NB4 (cell line): Measurements from ENCODE around the gene GALR1.

Source experiments
- DNase-seq: peaks from one replicate; pipeline ENCODE4 v3.0.0; 2010; ENCODE audit warnings: low read depth
- H3K4me3 ChIP-seq: one replicate; pipeline ENCODE4 v1.5.1; 2011; ENCODE audit warnings: mild to moderate bottlenecking, low read depth, low read length, moderate library complexity
- MYC ChIP-seq: IDR thresholded peaks from 2 replicates; pipeline ENCODE4 v1.6.1; 2011; ENCODE audit warnings: low read depth, low read length
- POLR2A ChIP-seq: IDR thresholded peaks from 2 replicates; pipeline ENCODE4 v1.6.1; 2011; ENCODE audit warnings: mild to moderate bottlenecking; ENCODE audit not compliant: insufficient read length; ENCODE audit errors: extremely low read depth
- TF ChIP-seq, protein P1 (sequence below): IDR thresholded peaks from one replicate; pipeline ENCODE4 v1.5.1; 2012; ENCODE audit warnings: low read depth, low read length
- TF ChIP-seq, protein P2 (sequence below): IDR thresholded peaks from 2 replicates; pipeline ENCODE4 v1.6.1; 2011; ENCODE audit warnings: low read depth, low read length

Gene GALR1

DNA sequence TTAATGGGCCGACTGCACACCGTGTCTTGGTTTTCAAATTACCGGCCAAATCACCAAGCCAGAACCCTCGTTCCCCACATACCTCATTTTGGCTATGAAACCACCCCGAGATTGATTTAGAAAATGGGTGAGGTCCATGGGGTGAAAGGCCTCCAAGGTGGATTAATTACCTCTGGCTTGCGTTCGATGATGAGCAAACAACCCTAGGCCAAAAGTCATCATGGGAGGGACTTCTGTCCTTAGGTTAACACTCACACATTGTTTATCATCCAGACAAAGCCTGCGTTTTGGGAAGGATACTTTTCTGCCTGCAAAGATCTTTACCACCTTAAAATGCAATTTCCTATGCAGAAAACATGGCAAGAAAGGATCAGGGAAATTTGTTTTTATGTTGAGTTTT lies 48.5 kb downstream of the GALR1 start:
- H3K4me3 ChIP-seq = no peak overlapping the region
- TF ChIP-seq, protein P1, sequence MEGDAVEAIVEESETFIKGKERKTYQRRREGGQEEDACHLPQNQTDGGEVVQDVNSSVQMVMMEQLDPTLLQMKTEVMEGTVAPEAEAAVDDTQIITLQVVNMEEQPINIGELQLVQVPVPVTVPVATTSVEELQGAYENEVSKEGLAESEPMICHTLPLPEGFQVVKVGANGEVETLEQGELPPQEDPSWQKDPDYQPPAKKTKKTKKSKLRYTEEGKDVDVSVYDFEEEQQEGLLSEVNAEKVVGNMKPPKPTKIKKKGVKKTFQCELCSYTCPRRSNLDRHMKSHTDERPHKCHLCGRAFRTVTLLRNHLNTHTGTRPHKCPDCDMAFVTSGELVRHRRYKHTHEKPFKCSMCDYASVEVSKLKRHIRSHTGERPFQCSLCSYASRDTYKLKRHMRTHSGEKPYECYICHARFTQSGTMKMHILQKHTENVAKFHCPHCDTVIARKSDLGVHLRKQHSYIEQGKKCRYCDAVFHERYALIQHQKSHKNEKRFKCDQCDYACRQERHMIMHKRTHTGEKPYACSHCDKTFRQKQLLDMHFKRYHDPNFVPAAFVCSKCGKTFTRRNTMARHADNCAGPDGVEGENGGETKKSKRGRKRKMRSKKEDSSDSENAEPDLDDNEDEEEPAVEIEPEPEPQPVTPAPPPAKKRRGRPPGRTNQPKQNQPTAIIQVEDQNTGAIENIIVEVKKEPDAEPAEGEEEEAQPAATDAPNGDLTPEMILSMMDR = no peak
- TF ChIP-seq, protein P2, sequence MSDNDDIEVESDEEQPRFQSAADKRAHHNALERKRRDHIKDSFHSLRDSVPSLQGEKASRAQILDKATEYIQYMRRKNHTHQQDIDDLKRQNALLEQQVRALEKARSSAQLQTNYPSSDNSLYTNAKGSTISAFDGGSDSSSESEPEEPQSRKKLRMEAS = no peak
- TF ChIP-seq MYC (no peak), POLR2A (no peak)
- no peak for DNase-seq

DNA sequence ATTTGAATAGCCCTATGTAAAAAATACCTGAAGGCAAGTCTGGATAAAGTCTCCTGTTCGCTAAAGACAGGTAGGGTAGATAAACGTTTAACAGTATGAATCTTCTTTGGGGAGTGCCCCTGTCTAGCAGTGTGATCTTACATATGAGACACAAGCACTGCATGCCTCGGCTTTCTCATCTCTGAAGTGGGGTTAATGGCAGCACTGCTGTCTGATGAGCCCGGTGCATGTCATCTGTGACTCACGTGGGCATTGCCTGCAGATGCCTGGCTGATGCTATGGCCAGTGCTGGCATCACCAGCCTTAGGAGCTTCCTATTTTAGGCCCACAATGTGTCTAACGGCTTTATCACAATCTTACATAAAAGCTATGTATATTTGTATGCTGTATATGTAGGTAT lies 50.1 kb downstream of the GALR1 start:
- no peak overlapping the region for H3K4me3 ChIP-seq
- DNase-seq = no peak
- TF ChIP-seq MYC = no peak
- TF ChIP-seq, protein P2 = no peak
- no peak for TF ChIP-seq POLR2A
- TF ChIP-seq, protein P1 = no peak

DNA sequence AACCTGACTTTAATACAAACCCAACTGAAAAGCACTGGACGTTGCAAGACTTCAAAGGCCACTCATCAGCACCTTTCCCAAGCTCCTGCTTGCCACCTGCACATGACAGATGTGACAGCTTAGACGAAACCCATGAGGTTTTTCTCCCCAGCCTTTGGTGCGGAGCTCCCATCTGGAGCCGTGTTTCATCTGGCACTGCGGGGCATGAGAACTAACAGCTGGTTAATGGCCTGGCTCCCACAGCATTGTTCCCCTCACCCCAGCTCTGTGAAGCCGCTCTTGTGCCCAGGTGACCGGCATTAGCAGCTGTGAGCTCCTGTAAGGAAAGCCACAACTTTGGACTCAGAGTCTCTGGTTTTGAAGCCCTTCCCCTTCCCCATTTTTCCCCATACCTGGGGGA lies 50.9 kb downstream of the GALR1 start:
- no peak for DNase-seq
- TF ChIP-seq, protein P1 = no peak
- TF ChIP-seq POLR2A (no peak), MYC (no peak)
- TF ChIP-seq, protein P2 = no peak
- no peak overlapping the region for H3K4me3 ChIP-seq

DNA sequence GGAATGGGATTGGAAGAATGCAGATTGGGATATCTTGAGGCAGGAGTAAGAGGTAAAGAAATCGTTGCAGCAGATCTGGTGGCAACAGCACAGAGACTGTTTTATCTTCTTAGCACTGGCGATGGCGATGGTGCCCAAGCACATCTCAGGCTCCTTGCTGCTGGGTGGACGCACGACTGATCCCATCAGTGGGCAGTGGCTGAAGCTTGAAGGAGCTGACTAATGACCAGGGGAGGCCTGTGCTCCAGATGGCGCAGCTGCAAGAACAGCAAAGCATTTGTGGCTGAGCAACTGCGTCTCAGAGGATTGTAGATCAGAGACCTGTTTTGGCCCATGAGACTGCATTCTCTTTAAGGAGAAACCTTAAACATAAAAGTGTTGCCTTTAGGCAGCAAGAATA lies 54.6 kb downstream of the GALR1 start:
- DNase-seq = no peak
- TF ChIP-seq, protein P2 = no peak
- TF ChIP-seq, protein P1 = no peak
- TF ChIP-seq MYC (no peak), POLR2A (no peak)
- H3K4me3 ChIP-seq = no peak overlapping the region

DNA sequence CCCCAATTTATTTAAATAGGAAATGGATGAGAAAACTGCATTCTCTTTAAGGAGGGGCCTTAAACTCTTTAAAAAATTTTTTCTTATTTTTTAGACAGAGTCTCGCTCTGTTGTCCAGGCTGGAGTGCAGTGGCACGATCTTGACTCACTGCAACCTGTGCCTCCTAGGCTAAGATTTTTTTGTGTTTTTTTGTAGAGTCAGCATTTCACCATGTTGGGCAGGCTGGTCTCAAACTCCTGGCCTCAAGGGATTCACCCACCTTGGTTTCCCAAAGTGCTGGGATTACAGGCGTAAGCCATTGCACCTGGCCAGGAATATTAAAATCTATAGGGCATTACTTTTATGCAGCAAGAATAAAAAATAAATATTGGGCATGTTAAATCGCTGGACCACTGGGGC lies 56.0 kb downstream of the GALR1 start:
- H3K4me3 ChIP-seq = no peak overlapping the region
- TF ChIP-seq, protein P2 = no peak
- DNase-seq = no peak

DNA sequence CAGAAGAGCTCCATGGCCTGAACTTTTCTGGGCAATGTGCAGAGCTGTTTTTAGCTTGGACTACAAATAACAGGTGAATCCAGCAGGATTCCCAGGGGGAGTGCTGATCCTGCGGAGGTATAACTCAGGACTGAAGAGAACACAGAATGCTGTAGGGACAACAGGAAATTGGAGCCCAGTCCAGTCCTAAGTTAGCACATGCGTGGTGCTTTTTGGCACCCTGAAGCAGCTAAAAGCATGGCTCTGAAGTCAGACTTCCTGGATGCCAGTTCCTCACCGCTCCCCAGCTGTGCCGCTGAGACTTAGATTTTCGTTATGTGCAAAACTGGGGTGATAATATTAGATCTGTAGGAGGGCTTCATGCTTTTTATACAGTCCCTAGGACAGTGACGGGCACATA lies 58.6 kb downstream of the GALR1 start:
- H3K4me3 ChIP-seq = no peak overlapping the region
- TF ChIP-seq, protein P2 = no peak
- TF ChIP-seq MYC (no peak), POLR2A (no peak)
- TF ChIP-seq, protein P1 = no peak
- no peak for DNase-seq
